PC-3 (cell line): ENCODE data around the gene NOMO2. TPM values are rescaled to one million over a fixed set of nuclear protein-coding genes. Genes with fewer than 3 reads are reported as not detected.
"Not testable (repeated sequence)": the region's sequence is repeated elsewhere in the genome, so short reads cannot be mapped to it uniquely, and the experiment has no call there.

Experiments used
- ATAC-seq: fragments of 200-7000 bp; cut with Tn5 transposase; 2 replicates; pipeline ENCODE4 v1.9.1; 2020; ENCODE audit warnings: mild to moderate bottlenecking, moderate library complexity
- BruUV-seq: library from RNA; stranded (reverse); fragments of 400-500 nt; replicated peaks from 2 replicates; lab custom pipeline; 2021; lab: Mats Ljungman, UMichigan
- CTCF ChIA-PET: fragments of 300-600 bp; sonication (Branson Sonifier 250); formaldehyde crosslinking; loops from one replicate; lab custom pipeline; 2022; ENCODE audit warnings: antibody characterized with exemption; lab: Charles Lee
- POLR2A ChIA-PET: fragments of 300-600 bp; sonication (Branson Sonifier 250); formaldehyde crosslinking; loops from one replicate; lab custom pipeline; 2022; ENCODE audit warnings: antibody characterized with exemption; ENCODE audit not compliant: unreplicated experiment; lab: Charles Lee
- DNase-seq: peaks from one replicate; pipeline ENCODE4 v3.0.0-alpha.2; 2015
- H2AFZ ChIP-seq: fragments of 300-600 bp; sonication (generic); 2 replicates; pipeline ENCODE4 v1.6.0; 2016; ENCODE audit warnings: antibody characterized with exemption, low read length
- H3F3A ChIP-seq: fragments of 300-600 bp; sonication (generic); one replicate; pipeline ENCODE4 v1.6.0; 2017; ENCODE audit warnings: antibody characterized with exemption, low read length, control low read depth, mild to moderate bottlenecking; ENCODE audit not compliant: unreplicated experiment
- H3K27ac ChIP-seq: fragments of 300-600 bp; sonication (generic); 2 replicates; pipeline ENCODE4 v1.5.1; 2016; ENCODE audit warnings: mild to moderate bottlenecking, low read length
- H3K27me3 ChIP-seq: fragments of 300-600 bp; sonication (generic); 2 replicates; pipeline ENCODE4 v1.6.1; 2016; ENCODE audit warnings: low read length, mixed read lengths
- H3K36me3 ChIP-seq: fragments of 300-600 bp; sonication (generic); 2 replicates; pipeline ENCODE4 v1.6.1; 2016; ENCODE audit warnings: low read depth, mixed run types, low read length, mixed read lengths
- H3K4me1 ChIP-seq: fragments of 300-600 bp; sonication (generic); 2 replicates; pipeline ENCODE4 v1.5.1; 2016; ENCODE audit warnings: low read length; ENCODE audit not compliant: insufficient read depth
- H3K4me2 ChIP-seq: fragments of 300-600 bp; sonication (generic); 2 replicates; pipeline ENCODE4 v1.6.0; 2016; ENCODE audit warnings: low read length
- H3K4me3 ChIP-seq: fragments of 300-600 bp; sonication (generic); 2 replicates; pipeline ENCODE4 v1.5.1; 2016; ENCODE audit warnings: mild to moderate bottlenecking, low read length, mixed read lengths
- H3K79me2 ChIP-seq: fragments of 300-600 bp; sonication (generic); 2 replicates; pipeline ENCODE4 v1.6.1; 2017; ENCODE audit warnings: low read length, mixed read lengths
- H3K9ac ChIP-seq: fragments of 300-600 bp; sonication (generic); 2 replicates; pipeline ENCODE4 v1.6.0; 2016; ENCODE audit warnings: mild to moderate bottlenecking, low read length
- H3K9me2 ChIP-seq: fragments of 300-600 bp; sonication (generic); replicated peaks from 2 replicates; pipeline ENCODE4 v1.6.1; 2016; ENCODE audit warnings: mixed run types, low read length, mixed read lengths
- H3K9me3 ChIP-seq: fragments of 300-600 bp; sonication (generic); 2 replicates; pipeline ENCODE4 v1.6.1; 2016; ENCODE audit warnings: low read length, mixed read lengths
- H4K20me1 ChIP-seq: fragments of 300-600 bp; sonication (generic); 2 replicates; pipeline ENCODE4 v1.6.1; 2016; ENCODE audit warnings: low read length, mixed read lengths
- EZH2 ChIP-seq: fragments of 300-600 bp; sonication (generic); IDR thresholded peaks from one replicate; pipeline ENCODE4 v1.6.1; 2017; ENCODE audit warnings: antibody characterized with exemption, mild to moderate bottlenecking, low read length; ENCODE audit not compliant: unreplicated experiment
- EZH2phosphoT487 ChIP-seq: fragments of 300-600 bp; sonication (generic); IDR thresholded peaks from 2 replicates; pipeline ENCODE4 v1.6.1; 2018; ENCODE audit warnings: mild to moderate bottlenecking, antibody characterized with exemption, low read length, borderline replicate concordance
- intact Hi-C: fragments of 100-400 bp; cut with micrococcal nuclease; formaldehyde crosslinking; loops from 2 replicates; pipeline ENCODE4 v1.9.0; 2023
- total RNA-seq: library from RNA; depleted of rRNA; stranded (reverse); fragments of >200 nt; gene quantifications from 2 replicates; pipeline ENCODE4 v1.2.3, GENCODE V29; 2014
- TF ChIP-seq, protein P1 (sequence below): fragments of 300-600 bp; sonication (generic); conservative IDR thresholded peaks from 2 replicates; pipeline ENCODE4 v1.5.1; 2017; ENCODE audit warnings: antibody characterized with exemption, low read depth, mild to moderate bottlenecking, low read length

Gene NOMO2
- total RNA-seq, 1 experiment from 2014 or later: 121 TPM

DNA sequence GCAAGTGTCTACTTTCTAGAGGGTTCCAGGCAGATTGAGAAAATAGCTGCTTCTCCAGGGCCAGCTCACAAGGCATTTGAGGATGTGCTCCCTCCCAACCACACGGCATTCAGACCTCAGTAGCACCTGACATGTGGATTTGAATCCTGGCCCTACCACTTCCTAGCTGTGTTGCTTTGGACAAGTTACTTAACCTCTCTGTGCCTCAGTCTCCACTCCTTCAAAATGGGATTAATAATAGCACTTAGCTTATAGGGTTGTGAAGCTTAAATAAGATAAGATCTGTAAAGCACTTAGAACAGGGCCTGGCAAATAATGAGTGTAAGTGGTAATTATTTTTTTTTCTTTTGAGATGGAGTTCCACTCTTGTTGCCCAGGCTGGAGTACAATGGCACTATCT lies 21.0 kb upstream of the NOMO2 start:
- H4K20me1 ChIP-seq: no peaks in the 10 kb centered on the region
- H3K4me3 ChIP-seq: no peak overlapping the region
- H2AFZ ChIP-seq: no peak overlapping the region
- H3K9me3 ChIP-seq: no peaks in the 10 kb centered on the region
- H3K27ac ChIP-seq: no peak overlapping the region
- ATAC-seq (no peak), DNase-seq (no peak)
- H3K9me2 ChIP-seq: no peaks in the 10 kb centered on the region
- no TSS peak for BruUV-seq
- no peaks in the 10 kb centered on the region for H3K27me3 ChIP-seq
- POLR2A ChIA-PET: no interaction called here
- CTCF ChIA-PET: no interaction called here
- H3K36me3 ChIP-seq: no peaks in the 10 kb centered on the region
- H3K4me1 ChIP-seq: no peaks in the 10 kb centered on the region
- H3K9ac ChIP-seq: no peak overlapping the region
- TF ChIP-seq, protein P1, sequence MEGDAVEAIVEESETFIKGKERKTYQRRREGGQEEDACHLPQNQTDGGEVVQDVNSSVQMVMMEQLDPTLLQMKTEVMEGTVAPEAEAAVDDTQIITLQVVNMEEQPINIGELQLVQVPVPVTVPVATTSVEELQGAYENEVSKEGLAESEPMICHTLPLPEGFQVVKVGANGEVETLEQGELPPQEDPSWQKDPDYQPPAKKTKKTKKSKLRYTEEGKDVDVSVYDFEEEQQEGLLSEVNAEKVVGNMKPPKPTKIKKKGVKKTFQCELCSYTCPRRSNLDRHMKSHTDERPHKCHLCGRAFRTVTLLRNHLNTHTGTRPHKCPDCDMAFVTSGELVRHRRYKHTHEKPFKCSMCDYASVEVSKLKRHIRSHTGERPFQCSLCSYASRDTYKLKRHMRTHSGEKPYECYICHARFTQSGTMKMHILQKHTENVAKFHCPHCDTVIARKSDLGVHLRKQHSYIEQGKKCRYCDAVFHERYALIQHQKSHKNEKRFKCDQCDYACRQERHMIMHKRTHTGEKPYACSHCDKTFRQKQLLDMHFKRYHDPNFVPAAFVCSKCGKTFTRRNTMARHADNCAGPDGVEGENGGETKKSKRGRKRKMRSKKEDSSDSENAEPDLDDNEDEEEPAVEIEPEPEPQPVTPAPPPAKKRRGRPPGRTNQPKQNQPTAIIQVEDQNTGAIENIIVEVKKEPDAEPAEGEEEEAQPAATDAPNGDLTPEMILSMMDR: no peak
- TF ChIP-seq EZH2: no peak
- no peak for TF ChIP-seq EZH2phosphoT487
- intact Hi-C loops: no loop called here
- H3K79me2 ChIP-seq: no peaks in the 10 kb centered on the region
- H3F3A ChIP-seq: no peaks in the 10 kb centered on the region
- H3K4me2 ChIP-seq: no peak overlapping the region

DNA sequence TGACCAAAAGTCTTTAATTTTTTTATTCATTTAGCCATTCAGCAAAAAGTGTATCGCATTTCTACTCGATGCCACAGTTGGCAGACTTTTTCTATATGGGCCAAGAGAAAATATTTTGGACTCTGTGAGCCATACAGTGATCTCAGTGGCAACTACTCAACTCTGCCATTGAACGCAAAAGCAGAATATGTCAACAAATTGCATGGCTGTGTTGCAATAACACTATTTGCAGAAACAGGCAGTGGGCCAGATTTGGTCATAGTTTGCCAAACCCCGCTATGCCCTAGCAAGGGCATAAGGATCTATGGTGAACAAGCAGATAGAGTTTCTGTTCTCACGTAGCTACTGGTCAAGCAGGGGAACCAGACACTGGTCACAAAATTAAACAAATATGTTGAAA lies 18.5 kb upstream of the NOMO2 start:
- H3K9me2 ChIP-seq, BruUV-seq, H3K79me2 ChIP-seq, H3K27ac ChIP-seq, POLR2A ChIA-PET, CTCF ChIA-PET, DNase-seq, H3F3A ChIP-seq, intact Hi-C loops, H4K20me1 ChIP-seq, H2AFZ ChIP-seq, H3K9ac ChIP-seq, ATAC-seq, H3K4me1 ChIP-seq, H3K4me3 ChIP-seq, H3K4me2 ChIP-seq, H3K9me3 ChIP-seq, H3K27me3 ChIP-seq, H3K36me3 ChIP-seq: not testable (repeated sequence)

DNA sequence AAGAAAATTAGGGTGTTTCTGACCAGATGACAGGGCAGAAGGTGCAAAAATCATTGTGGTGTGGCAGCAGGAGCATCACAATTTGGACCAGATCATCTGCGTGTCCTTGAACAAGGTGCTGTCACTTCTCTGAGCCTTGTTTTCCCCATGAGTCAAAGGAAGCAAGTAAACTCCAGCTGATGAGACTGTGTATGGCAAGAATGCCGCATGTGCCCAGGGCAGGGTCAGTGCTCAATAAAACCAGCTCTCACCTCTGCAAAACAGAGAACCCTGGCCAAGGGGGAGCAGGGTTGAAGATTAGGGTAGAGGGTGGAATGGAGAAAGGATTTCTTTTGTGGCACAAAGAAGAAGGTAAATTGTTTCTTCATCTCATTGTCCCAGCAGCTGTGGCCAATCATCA lies 17.4 kb upstream of the NOMO2 start:
- H3K9me3 ChIP-seq, H3K79me2 ChIP-seq, CTCF ChIA-PET, DNase-seq, H3F3A ChIP-seq, BruUV-seq, ATAC-seq, POLR2A ChIA-PET, H3K9me2 ChIP-seq, H3K27me3 ChIP-seq, H3K36me3 ChIP-seq, H3K9ac ChIP-seq, H3K4me2 ChIP-seq, intact Hi-C loops, H3K4me1 ChIP-seq, H3K27ac ChIP-seq, H3K4me3 ChIP-seq, H2AFZ ChIP-seq, H4K20me1 ChIP-seq: not testable (repeated sequence)

DNA sequence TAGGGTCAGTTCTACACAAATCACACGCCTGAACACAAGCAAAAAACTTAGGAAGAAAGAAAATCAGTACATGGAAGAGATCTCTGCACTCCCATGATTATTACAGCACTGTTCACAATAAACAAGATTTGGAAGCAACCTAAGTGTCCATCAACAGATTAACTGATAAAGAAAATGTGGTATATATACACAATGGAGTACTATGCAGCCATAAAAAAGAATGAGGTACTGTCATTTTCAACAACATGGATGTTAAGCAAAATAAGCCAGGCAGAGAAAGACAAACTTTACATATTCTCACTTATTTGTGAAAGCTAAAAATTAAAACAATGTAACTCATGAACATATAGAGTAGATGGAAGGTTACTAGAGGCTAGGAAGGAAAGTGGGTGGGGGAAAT lies 16.0 kb upstream of the NOMO2 start:
- H3K4me2 ChIP-seq, DNase-seq, POLR2A ChIA-PET, H3K27ac ChIP-seq, H3K27me3 ChIP-seq, H3K9me3 ChIP-seq, H4K20me1 ChIP-seq, BruUV-seq, H3K9ac ChIP-seq, H3K9me2 ChIP-seq, H3K36me3 ChIP-seq, intact Hi-C loops, H3K79me2 ChIP-seq, H2AFZ ChIP-seq, ATAC-seq, H3K4me1 ChIP-seq, CTCF ChIA-PET, H3K4me3 ChIP-seq, H3F3A ChIP-seq: not testable (repeated sequence)

DNA sequence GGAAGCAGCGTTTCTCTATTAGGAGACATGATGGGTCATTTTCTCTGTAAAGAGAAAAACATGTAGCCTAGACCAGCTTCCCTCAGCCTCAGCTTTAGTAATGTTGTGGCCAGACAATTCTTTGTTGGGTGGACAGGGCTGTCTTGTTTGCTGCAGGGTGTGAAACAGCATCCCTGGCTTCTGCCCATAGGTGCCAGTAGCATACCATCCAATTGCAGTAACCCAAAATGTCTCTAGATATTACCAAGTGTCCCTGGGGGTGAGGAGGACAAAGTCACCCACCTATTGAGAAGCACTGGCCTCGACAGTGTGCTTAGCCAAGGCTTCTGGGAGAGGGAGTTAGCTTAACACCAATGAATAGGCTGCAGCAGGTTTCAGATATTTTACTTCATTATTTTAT lies 14.0 kb upstream of the NOMO2 start:
- H4K20me1 ChIP-seq, H3K27ac ChIP-seq, POLR2A ChIA-PET, CTCF ChIA-PET, H2AFZ ChIP-seq, H3K4me3 ChIP-seq, H3K9me3 ChIP-seq, intact Hi-C loops, H3K9me2 ChIP-seq, H3K36me3 ChIP-seq, H3K4me1 ChIP-seq, H3K79me2 ChIP-seq, H3K9ac ChIP-seq, H3K4me2 ChIP-seq, BruUV-seq, ATAC-seq, H3K27me3 ChIP-seq, DNase-seq, H3F3A ChIP-seq: not testable (repeated sequence)

DNA sequence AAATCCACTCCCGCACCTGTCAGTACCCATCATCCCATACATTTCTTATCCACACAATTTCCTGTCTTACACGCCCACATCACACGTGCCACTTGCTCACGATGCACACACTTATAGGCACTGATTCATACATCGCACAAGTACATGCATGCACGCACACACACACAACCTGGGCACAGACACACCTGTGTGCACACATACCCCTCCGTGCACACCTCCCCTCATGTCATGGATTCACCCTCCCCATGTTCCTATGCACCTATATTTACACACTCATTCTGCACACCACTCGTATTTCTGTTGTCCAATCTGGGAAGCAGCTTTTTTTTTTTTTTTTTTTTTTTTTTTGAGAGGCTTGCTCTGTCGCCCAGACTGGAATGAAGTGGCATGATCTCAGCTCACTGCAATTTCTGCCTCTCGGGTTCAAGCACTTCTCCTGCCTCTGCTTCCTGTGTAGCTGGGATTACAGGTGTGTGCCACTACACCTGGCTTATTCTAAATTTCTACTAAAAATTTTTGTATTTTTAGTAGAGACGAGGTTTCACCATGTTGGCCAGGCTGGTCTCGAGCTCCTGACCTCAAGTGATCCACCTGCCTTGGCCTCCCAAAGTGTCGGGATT lies 13.5 kb upstream of the NOMO2 start:
- POLR2A ChIA-PET, H3K79me2 ChIP-seq, ATAC-seq, BruUV-seq, H3K4me2 ChIP-seq, DNase-seq, H3K36me3 ChIP-seq, H3K9ac ChIP-seq, H3K4me3 ChIP-seq, H3K27me3 ChIP-seq, intact Hi-C loops, H3K27ac ChIP-seq, H3F3A ChIP-seq, H3K4me1 ChIP-seq, CTCF ChIA-PET, H4K20me1 ChIP-seq, H2AFZ ChIP-seq, H3K9me3 ChIP-seq, H3K9me2 ChIP-seq: not testable (repeated sequence)
